Activated T-cell treated with anti-CD3 and anti-CD28 coated beads for 24 hours (primary cell): Measurements from ENCODE around the gene P4HA2.

ENCODE experiments used
- DNase-seq: peaks from one replicate; pipeline ENCODE4 v3.0.0-alpha.2; 2020; ENCODE audit warnings: low read depth

P4HA2 gene

GRCh38 chr5:132142459-132142858, 85.2 kb downstream of the P4HA2 start:
- DNase-seq, result no peak
